Measurements from ENCODE around the gene TRIM32.

DNA sequence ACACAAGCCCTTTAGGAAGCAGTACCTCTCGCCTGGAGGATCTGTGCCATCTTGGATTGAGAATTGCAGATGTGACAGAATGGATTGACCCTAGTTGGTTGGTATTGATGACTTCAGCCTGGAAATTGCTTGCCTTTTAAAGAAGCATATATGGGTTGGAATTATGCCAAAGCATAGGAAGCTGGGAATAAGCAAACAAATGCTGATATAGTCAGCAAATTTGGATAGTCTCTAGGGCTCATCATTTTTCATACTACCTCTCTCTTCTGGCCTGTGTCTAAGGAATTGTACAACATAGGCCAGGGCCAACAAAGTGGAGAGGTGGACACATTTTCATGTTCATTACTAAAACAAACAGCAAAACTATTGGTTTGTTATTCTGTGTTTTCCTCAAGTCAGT lies 13.2 kb downstream of the TRIM32 start:
- no peak for TF ChIP-seq PATZ1 (tag by site-specific recombination; IDR thresholded peaks at IDR 0.05)
- TF ChIP-seq ZSCAN16 (tag by site-specific recombination; IDR thresholded peaks at IDR 0.05), result no peak
- no peak for TF ChIP-seq CTCF (tag by site-specific recombination; IDR thresholded peaks at IDR 0.05)
- TF ChIP-seq ZNF843 (tag by site-specific recombination; IDR thresholded peaks at IDR 0.05), result no peak
- TF ChIP-seq, protein P1, sequence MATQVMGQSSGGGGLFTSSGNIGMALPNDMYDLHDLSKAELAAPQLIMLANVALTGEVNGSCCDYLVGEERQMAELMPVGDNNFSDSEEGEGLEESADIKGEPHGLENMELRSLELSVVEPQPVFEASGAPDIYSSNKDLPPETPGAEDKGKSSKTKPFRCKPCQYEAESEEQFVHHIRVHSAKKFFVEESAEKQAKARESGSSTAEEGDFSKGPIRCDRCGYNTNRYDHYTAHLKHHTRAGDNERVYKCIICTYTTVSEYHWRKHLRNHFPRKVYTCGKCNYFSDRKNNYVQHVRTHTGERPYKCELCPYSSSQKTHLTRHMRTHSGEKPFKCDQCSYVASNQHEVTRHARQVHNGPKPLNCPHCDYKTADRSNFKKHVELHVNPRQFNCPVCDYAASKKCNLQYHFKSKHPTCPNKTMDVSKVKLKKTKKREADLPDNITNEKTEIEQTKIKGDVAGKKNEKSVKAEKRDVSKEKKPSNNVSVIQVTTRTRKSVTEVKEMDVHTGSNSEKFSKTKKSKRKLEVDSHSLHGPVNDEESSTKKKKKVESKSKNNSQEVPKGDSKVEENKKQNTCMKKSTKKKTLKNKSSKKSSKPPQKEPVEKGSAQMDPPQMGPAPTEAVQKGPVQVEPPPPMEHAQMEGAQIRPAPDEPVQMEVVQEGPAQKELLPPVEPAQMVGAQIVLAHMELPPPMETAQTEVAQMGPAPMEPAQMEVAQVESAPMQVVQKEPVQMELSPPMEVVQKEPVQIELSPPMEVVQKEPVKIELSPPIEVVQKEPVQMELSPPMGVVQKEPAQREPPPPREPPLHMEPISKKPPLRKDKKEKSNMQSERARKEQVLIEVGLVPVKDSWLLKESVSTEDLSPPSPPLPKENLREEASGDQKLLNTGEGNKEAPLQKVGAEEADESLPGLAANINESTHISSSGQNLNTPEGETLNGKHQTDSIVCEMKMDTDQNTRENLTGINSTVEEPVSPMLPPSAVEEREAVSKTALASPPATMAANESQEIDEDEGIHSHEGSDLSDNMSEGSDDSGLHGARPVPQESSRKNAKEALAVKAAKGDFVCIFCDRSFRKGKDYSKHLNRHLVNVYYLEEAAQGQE (tag by site-specific recombination; IDR thresholded peaks at IDR 0.05), result no peak
- TF ChIP-seq ZNF707 (tag by site-specific recombination; IDR thresholded peaks at IDR 0.05), result no peak
- TF ChIP-seq ZNF274 (IDR thresholded peaks at IDR 0.05; ENCODE audit: low read length), result no peak
- no peak for TF ChIP-seq ZNF274 (tag by site-specific recombination; IDR thresholded peaks at IDR 0.05; ENCODE audit: borderline replicate concordance)
- no peak for TF ChIP-seq ZNF138 (tag by site-specific recombination; IDR thresholded peaks at IDR 0.05; ENCODE audit: borderline replicate concordance)
- TF ChIP-seq, protein P2, sequence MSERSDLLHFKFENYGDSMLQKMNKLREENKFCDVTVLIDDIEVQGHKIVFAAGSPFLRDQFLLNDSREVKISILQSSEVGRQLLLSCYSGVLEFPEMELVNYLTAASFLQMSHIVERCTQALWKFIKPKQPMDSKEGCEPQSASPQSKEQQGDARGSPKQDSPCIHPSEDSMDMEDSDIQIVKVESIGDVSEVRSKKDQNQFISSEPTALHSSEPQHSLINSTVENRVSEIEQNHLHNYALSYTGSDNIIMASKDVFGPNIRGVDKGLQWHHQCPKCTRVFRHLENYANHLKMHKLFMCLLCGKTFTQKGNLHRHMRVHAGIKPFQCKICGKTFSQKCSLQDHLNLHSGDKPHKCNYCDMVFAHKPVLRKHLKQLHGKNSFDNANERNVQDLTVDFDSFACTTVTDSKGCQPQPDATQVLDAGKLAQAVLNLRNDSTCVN (tag by site-specific recombination; optimal IDR thresholded peaks at IDR 0.05), result no peak
- TF ChIP-seq ZNF830 (tag by site-specific recombination; IDR thresholded peaks at IDR 0.05; ENCODE audit: low read depth), result no peak
- no peak for TF ChIP-seq MZF1 (tag by site-specific recombination; IDR thresholded peaks at IDR 0.05; ENCODE audit: borderline replicate concordance)
- TF ChIP-seq KLF16 (tag by site-specific recombination; IDR thresholded peaks at IDR 0.05), result no peak
- TF ChIP-seq ZNF623 (tag by site-specific recombination; IDR thresholded peaks at IDR 0.05), result no peak
- TF ChIP-seq KLF10 (tag by site-specific recombination; IDR thresholded peaks at IDR 0.05), result no peak

Measured in HEK293 (cell line).